ENCODE results near the gene OR5W2.
"Not testable (repeated sequence)": the region's sequence is repeated elsewhere in the genome, so short reads cannot be mapped to it uniquely, and the experiment has no call there.

OR5W2 gene

GRCh38 chr11:55914482-55914881 lies at the start of gene OR5W2:
OR5W2 (minus strand) TSS chr11:55914582; CDS start chr11:55914582, 0 bp downstream.
- H3K9ac ChIP-seq (ENCODE audit: low read length) = no peak within 1 kb of the TSS
- no peaks in the 10 kb centered on the region for H3K27me3 ChIP-seq (ENCODE audit: control insufficient read depth, insufficient read depth, low read length)
- H3K9me3 ChIP-seq (ENCODE audit: control insufficient read depth, insufficient read depth, low read depth, low read length) = peaks cover 10% of the 10 kb centered on the region; the same call in 1 of the 2 replicates
- no peak within 1 kb of the TSS for H3K4me3 ChIP-seq (ENCODE audit: low read depth, low read length)
- no peak within 1 kb of the TSS for H3K27ac ChIP-seq (ENCODE audit: low read depth, low read length)
- no peaks in the 10 kb centered on the region for H3K4me1 ChIP-seq (ENCODE audit: control insufficient read depth, insufficient read depth, low read length)
- H3K36me3 ChIP-seq (ENCODE audit: control insufficient read depth, insufficient read depth, low read length) = no peaks in the 10 kb centered on the region

GRCh38 chr11:55956521-55956920 lies 42.1 kb upstream of the OR5W2 start:
- H3K4me3 ChIP-seq (ENCODE audit: low read depth, low read length) = no peak overlapping the region
- H3K27me3 ChIP-seq (ENCODE audit: control insufficient read depth, insufficient read depth, low read length) = no peaks in the 10 kb centered on the region
- no peak overlapping the region for H3K9ac ChIP-seq (ENCODE audit: low read length)
- H3K36me3 ChIP-seq (ENCODE audit: control insufficient read depth, insufficient read depth, low read length) = no peaks in the 10 kb centered on the region
- H3K9me3 ChIP-seq (ENCODE audit: control insufficient read depth, insufficient read depth, low read depth, low read length) = no peaks in the 10 kb centered on the region
- no peaks in the 10 kb centered on the region for H3K4me1 ChIP-seq (ENCODE audit: control insufficient read depth, insufficient read depth, low read length)
- H3K27ac ChIP-seq (ENCODE audit: low read depth, low read length) = no peak overlapping the region

- Histone ChIP-seq H3K27me3 (ENCODE audit: control insufficient read depth, insufficient read depth, low read length) (no peaks in the 10 kb centered on the region), H3K4me3 (ENCODE audit: low read depth, low read length) (no peak overlapping the region), H3K9me3 (ENCODE audit: control insufficient read depth, insufficient read depth, low read depth, low read length) (peaks cover 9% of the 10 kb centered on the region; the same call in 1 of the 2 replicates), H3K27ac (ENCODE audit: low read depth, low read length) (no peak overlapping the region), H3K4me1 (ENCODE audit: control insufficient read depth, insufficient read depth, low read length) (no peaks in the 10 kb centered on the region), H3K9ac (ENCODE audit: low read length) (no peak overlapping the region), H3K36me3 (ENCODE audit: control insufficient read depth, insufficient read depth, low read length) (no peaks in the 10 kb centered on the region)
Measured at GRCh38 chr11:55949330-55949729, 34.9 kb upstream of the OR5W2 start.

GRCh38 chr11:55942785-55943392 lies 28.5 kb upstream of the OR5W2 start:
- no peak overlapping the region for H3K4me3 ChIP-seq (ENCODE audit: low read depth, low read length)
- H3K9me3 ChIP-seq (ENCODE audit: control insufficient read depth, insufficient read depth, low read depth, low read length) = peaks cover 3% of the 10 kb centered on the region; the same call in 1 of the 2 replicates
- no peaks in the 10 kb centered on the region for H3K4me1 ChIP-seq (ENCODE audit: control insufficient read depth, insufficient read depth, low read length)
- no peak overlapping the region for H3K27ac ChIP-seq (ENCODE audit: low read depth, low read length)
- no peak overlapping the region for H3K9ac ChIP-seq (ENCODE audit: low read length)
- no peaks in the 10 kb centered on the region for H3K36me3 ChIP-seq (ENCODE audit: control insufficient read depth, insufficient read depth, low read length)
- no peaks in the 10 kb centered on the region for H3K27me3 ChIP-seq (ENCODE audit: control insufficient read depth, insufficient read depth, low read length)

- H3K9me3 ChIP-seq (ENCODE audit: control insufficient read depth, insufficient read depth, low read depth, low read length) = peaks cover 8% of the 10 kb centered on the region
- no peaks in the 10 kb centered on the region for H3K4me1 ChIP-seq (ENCODE audit: control insufficient read depth, insufficient read depth, low read length)
- H3K27ac ChIP-seq (ENCODE audit: low read depth, low read length) = no peak within 1 kb of the TSS
- no peaks in the 10 kb centered on the region for H3K36me3 ChIP-seq (ENCODE audit: control insufficient read depth, insufficient read depth, low read length)
- no peak within 1 kb of the TSS for H3K9ac ChIP-seq (ENCODE audit: low read length)
- H3K27me3 ChIP-seq (ENCODE audit: control insufficient read depth, insufficient read depth, low read length) = no peaks in the 10 kb centered on the region
- H3K4me3 ChIP-seq (ENCODE audit: low read depth, low read length) = no peak within 1 kb of the TSS
Measured at GRCh38 chr11:55936300-55936699, 21.9 kb upstream of the OR5W2 start, which contains the start of gene OR5I1. OR5I1 (minus strand) TSS chr11:55936400; CDS start chr11:55936400, 0 bp downstream.

GRCh38 chr11:55920537-55920936 lies 6.2 kb upstream of the OR5W2 start:
- H3K36me3 ChIP-seq (ENCODE audit: control insufficient read depth, insufficient read depth, low read length) = no peaks in the 10 kb centered on the region
- no peak overlapping the region for H3K27ac ChIP-seq (ENCODE audit: low read depth, low read length)
- H3K27me3 ChIP-seq (ENCODE audit: control insufficient read depth, insufficient read depth, low read length) = no peaks in the 10 kb centered on the region
- no peaks in the 10 kb centered on the region for H3K4me1 ChIP-seq (ENCODE audit: control insufficient read depth, insufficient read depth, low read length)
- H3K4me3 ChIP-seq (ENCODE audit: low read depth, low read length) = no peak overlapping the region
- no peak overlapping the region for H3K9ac ChIP-seq (ENCODE audit: low read length)
- peaks cover 20% of the 10 kb centered on the region for H3K9me3 ChIP-seq (ENCODE audit: control insufficient read depth, insufficient read depth, low read depth, low read length)

- Histone ChIP-seq H3K27ac (ENCODE audit: low read depth, low read length) (no peak overlapping the region), H3K27me3 (ENCODE audit: control insufficient read depth, insufficient read depth, low read length) (no peaks in the 10 kb centered on the region), H3K4me1 (ENCODE audit: control insufficient read depth, insufficient read depth, low read length) (no peaks in the 10 kb centered on the region), H3K36me3 (ENCODE audit: control insufficient read depth, insufficient read depth, low read length) (no peaks in the 10 kb centered on the region), H3K4me3 (ENCODE audit: low read depth, low read length) (no peak overlapping the region), H3K9ac (ENCODE audit: low read length) (no peak overlapping the region), H3K9me3 (ENCODE audit: control insufficient read depth, insufficient read depth, low read depth, low read length) (peaks cover 16% of the 10 kb centered on the region; the same call in 1 of the 2 replicates)
Measured at GRCh38 chr11:55902308-55902707, 12.1 kb downstream of the OR5W2 start.

- no peak overlapping the region for H3K4me3 ChIP-seq (ENCODE audit: low read depth, low read length)
Measured at GRCh38 chr11:55895216-55895615, 19.2 kb downstream of the OR5W2 start.

GRCh38 chr11:55885481-55885880 lies 28.9 kb downstream of the OR5W2 start:
- not testable (repeated sequence) for H3K4me3 ChIP-seq (ENCODE audit: low read depth, low read length); H3K36me3 ChIP-seq (ENCODE audit: control insufficient read depth, insufficient read depth, low read length); H3K4me1 ChIP-seq (ENCODE audit: control insufficient read depth, insufficient read depth, low read length); H3K9ac ChIP-seq (ENCODE audit: low read length); H3K27me3 ChIP-seq (ENCODE audit: control insufficient read depth, insufficient read depth, low read length); H3K27ac ChIP-seq (ENCODE audit: low read depth, low read length); H3K9me3 ChIP-seq (ENCODE audit: control insufficient read depth, insufficient read depth, low read depth, low read length)

More at GRCh38 chr11:55895216-55895615, 19.2 kb downstream of the OR5W2 start:
- Histone ChIP-seq H3K27me3 (ENCODE audit: control insufficient read depth, insufficient read depth, low read length) (no peaks in the 10 kb centered on the region), H3K36me3 (ENCODE audit: control insufficient read depth, insufficient read depth, low read length) (no peaks in the 10 kb centered on the region), H3K9ac (ENCODE audit: low read length) (no peak overlapping the region), H3K4me1 (ENCODE audit: control insufficient read depth, insufficient read depth, low read length) (no peaks in the 10 kb centered on the region), H3K27ac (ENCODE audit: low read depth, low read length) (no peak overlapping the region), H3K9me3 (ENCODE audit: control insufficient read depth, insufficient read depth, low read depth, low read length) (peaks cover 17% of the 10 kb centered on the region; the same call in 1 of the 2 replicates)

- not testable (repeated sequence) for H3K4me3 ChIP-seq (ENCODE audit: low read depth, low read length); H3K27ac ChIP-seq (ENCODE audit: low read depth, low read length); H3K4me1 ChIP-seq (ENCODE audit: control insufficient read depth, insufficient read depth, low read length); H3K27me3 ChIP-seq (ENCODE audit: control insufficient read depth, insufficient read depth, low read length); H3K9ac ChIP-seq (ENCODE audit: low read length); H3K36me3 ChIP-seq (ENCODE audit: control insufficient read depth, insufficient read depth, low read length); H3K9me3 ChIP-seq (ENCODE audit: control insufficient read depth, insufficient read depth, low read depth, low read length)
Measured at GRCh38 chr11:55884995-55885394, 29.4 kb downstream of the OR5W2 start.

- not testable (repeated sequence) for H3K27me3 ChIP-seq (ENCODE audit: control insufficient read depth, insufficient read depth, low read length); H3K9ac ChIP-seq (ENCODE audit: low read length); H3K27ac ChIP-seq (ENCODE audit: low read depth, low read length); H3K4me3 ChIP-seq (ENCODE audit: low read depth, low read length); H3K36me3 ChIP-seq (ENCODE audit: control insufficient read depth, insufficient read depth, low read length); H3K4me1 ChIP-seq (ENCODE audit: control insufficient read depth, insufficient read depth, low read length); H3K9me3 ChIP-seq (ENCODE audit: control insufficient read depth, insufficient read depth, low read depth, low read length)
Measured at GRCh38 chr11:55882997-55883396, 31.4 kb downstream of the OR5W2 start, which contains the start of gene TRIM51. TRIM51 (plus strand) TSS chr11:55883297; CDS start chr11:55885429, 2,132 bp downstream.

All from HUES6 (cell line).